ENCODE data around the gene ATXN2. TPM values are rescaled to one million over a fixed set of nuclear protein-coding genes. Genes with fewer than 3 reads are reported as not detected.

ATXN2 gene
- total RNA-seq, 1 donor from 2014 or later: 14.2 TPM

DNA sequence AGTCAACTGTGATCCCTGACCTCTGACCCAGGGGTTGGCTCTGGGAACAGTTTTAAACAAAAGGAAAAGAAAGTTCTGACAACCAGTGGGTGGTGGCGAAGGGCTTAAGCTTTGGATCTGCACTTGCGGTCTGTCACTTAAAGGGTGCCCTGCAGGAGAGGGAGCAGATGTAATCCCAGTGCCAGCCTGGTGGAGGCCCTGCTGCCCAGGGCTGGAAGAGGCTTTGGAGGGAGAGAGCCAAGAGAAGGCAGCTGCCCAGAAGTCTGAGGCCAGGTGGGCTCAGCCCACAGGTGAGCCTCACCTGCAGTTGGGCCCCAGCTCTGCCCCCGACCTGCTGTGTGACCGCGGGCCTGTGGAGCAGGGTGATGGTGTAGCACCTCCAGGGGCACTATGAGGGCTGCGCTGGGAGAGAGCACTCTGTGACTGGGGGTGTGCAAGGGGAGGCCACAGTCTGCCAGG is 174.3 kb downstream of the ATXN2 start:
- DNase-seq (ENCODE audit: low read depth): no peak
- H3K4me3 ChIP-seq (ENCODE audit: low read depth, low read length): no peak overlapping the region
- TF ChIP-seq CTCF (conservative IDR thresholded peaks at IDR 0.05; ENCODE audit: low read depth, low read length): no peak

DNA sequence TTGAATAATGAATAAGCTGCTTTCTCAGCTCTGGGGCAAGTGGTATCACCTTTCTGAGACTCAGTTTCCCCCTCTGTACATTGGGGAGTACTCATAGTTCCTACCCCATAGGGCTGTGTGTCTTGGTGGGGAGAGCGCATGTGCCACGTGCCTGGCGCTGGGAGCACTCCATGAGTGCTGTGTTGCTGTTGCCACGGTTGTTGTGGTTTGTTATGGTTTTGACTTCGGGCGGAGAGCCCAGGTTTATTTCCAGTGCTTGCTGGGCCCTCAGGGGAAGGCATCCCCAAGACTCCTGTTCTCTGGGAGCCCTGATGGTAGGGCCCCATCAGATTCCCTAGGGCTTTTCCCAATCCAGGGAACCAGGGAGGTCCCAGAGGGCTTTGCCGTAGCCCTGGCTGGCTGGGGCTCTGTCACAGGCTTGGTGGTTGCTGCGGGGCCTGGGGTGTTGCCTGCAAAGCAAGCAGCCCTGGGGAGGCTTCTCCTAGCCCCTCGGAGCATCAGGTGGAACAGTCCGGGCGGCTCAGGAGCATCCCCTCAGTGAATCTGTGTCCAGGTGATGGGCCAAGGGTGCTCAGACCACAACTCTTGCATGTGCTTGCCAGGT is 174.8 kb downstream of the ATXN2 start:
- DNase-seq (ENCODE audit: low read depth): no peak
- H3K4me3 ChIP-seq (ENCODE audit: low read depth, low read length): no peak overlapping the region
- TF ChIP-seq CTCF (conservative IDR thresholded peaks at IDR 0.05; ENCODE audit: low read depth, low read length): no peak

DNA sequence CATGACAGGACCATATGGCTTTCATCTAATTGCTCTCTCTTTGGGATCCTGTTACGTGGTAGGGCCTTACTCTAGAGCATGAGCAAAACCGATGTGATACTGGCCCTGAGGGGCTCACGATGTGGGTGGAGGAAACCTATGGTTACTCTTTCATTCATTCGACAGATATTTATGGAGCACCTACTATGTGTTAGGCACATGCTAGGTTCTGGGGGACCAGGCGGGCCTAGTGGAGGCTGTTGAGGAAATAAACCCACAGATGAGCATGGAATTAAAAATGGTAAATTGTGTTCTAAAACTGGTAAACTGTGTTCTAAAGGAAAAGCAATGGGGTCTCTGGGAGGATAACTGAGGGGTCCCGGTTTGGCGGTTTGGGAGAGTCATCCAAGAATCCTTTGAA is 178.6 kb downstream of the ATXN2 start:
- no peak overlapping the region for H3K4me3 ChIP-seq (ENCODE audit: low read depth, low read length)
- no peak for DNase-seq (ENCODE audit: low read depth)

GRCh38 chr12:111419784-111420183 is 179.3 kb downstream of the ATXN2 start:
- no peak for DNase-seq (ENCODE audit: low read depth)
- H3K4me3 ChIP-seq (ENCODE audit: low read depth, low read length): no peak overlapping the region
- no peak for TF ChIP-seq CTCF (conservative IDR thresholded peaks at IDR 0.05; ENCODE audit: low read depth, low read length)

More for the DNA sequence above, 178.6 kb downstream of the ATXN2 start:
- TF ChIP-seq CTCF (conservative IDR thresholded peaks at IDR 0.05; ENCODE audit: low read depth, low read length): no peak

GRCh38 chr12:111418594-111418880 is 180.6 kb downstream of the ATXN2 start:
- no peak for TF ChIP-seq CTCF (conservative IDR thresholded peaks at IDR 0.05; ENCODE audit: low read depth, low read length)
- H3K4me3 ChIP-seq (ENCODE audit: low read depth, low read length): no peak overlapping the region
- DNase-seq (ENCODE audit: low read depth): no peak

- no peak for TF ChIP-seq CTCF (conservative IDR thresholded peaks at IDR 0.05; ENCODE audit: low read depth, low read length)
- H3K4me3 ChIP-seq (ENCODE audit: low read depth, low read length): no peak overlapping the region
- DNase-seq (ENCODE audit: low read depth): no peak
These were observed 181.1 kb downstream of the ATXN2 start for GRCh38 chr12:111417784-111418593.

GRCh38 chr12:111417290-111417689 is 181.8 kb downstream of the ATXN2 start:
- no peak for TF ChIP-seq CTCF (conservative IDR thresholded peaks at IDR 0.05; ENCODE audit: low read depth, low read length)
- no peak for DNase-seq (ENCODE audit: low read depth)

More at GRCh38 chr12:111417290-111417689, 181.8 kb downstream of the ATXN2 start:
- H3K4me3 ChIP-seq (ENCODE audit: low read depth, low read length): no peak overlapping the region

All from epithelial cell of proximal tubule (primary cell).